Measurements from ENCODE around the gene SCNN1G.
"Not testable (repeated sequence)": the region's sequence is repeated elsewhere in the genome, so short reads cannot be mapped to it uniquely, and the experiment has no call there.

SCNN1G gene

GRCh38 chr16:23143391-23143790 lies 39.2 kb upstream of the SCNN1G start:
- Histone ChIP-seq H3K4me3 (ENCODE audit: low read length, poor library complexity, severe bottlenecking) (no peak overlapping the region), H3K4me1 (ENCODE audit: insufficient read depth, low read length, poor library complexity, severe bottlenecking) (peaks cover 37% of the 10 kb centered on the region), H3K36me3 (ENCODE audit: insufficient read depth, low read length) (no peaks in the 10 kb centered on the region), H3F3A (ENCODE audit: low read depth) (no peaks in the 10 kb centered on the region), H3K9me2 (replicated peaks; ENCODE audit: low read depth, low read length) (no peaks in the 10 kb centered on the region), H3K9me3 (ENCODE audit: insufficient read depth, low read depth, low read length) (no peaks in the 10 kb centered on the region), H3K79me2 (ENCODE audit: insufficient read depth, low read length) (peaks cover 42% of the 10 kb centered on the region), H2AFZ (ENCODE audit: low read length) (no peak overlapping the region), H3K4me2 (ENCODE audit: low read depth, low read length, poor library complexity, severe bottlenecking) (peak overlapping the region; percentile 86), H4K20me1 (ENCODE audit: insufficient read depth, low read length, poor library complexity, severe bottlenecking) (peaks cover 16% of the 10 kb centered on the region), H3K9ac (ENCODE audit: low read depth, low read length, poor library complexity, severe bottlenecking) (no peak overlapping the region), H3K27me3 (ENCODE audit: insufficient read depth, low read length, poor library complexity, severe bottlenecking) (no peaks in the 10 kb centered on the region)
- TF ChIP-seq CTCF (conservative IDR thresholded peaks at IDR 0.05; ENCODE audit: low read length) (no peak), EZH2phosphoT487 (IDR thresholded peaks at IDR 0.05; ENCODE audit: borderline replicate concordance) (no peak)

- Histone ChIP-seq H4K20me1 (ENCODE audit: insufficient read depth, low read length, poor library complexity, severe bottlenecking) (peaks cover 18% of the 10 kb centered on the region), H3K4me2 (ENCODE audit: low read depth, low read length, poor library complexity, severe bottlenecking) (peak overlapping the region; percentile 86), H3K4me1 (ENCODE audit: insufficient read depth, low read length, poor library complexity, severe bottlenecking) (peaks cover 39% of the 10 kb centered on the region), H3K79me2 (ENCODE audit: insufficient read depth, low read length) (peaks cover 44% of the 10 kb centered on the region)
- H3F3A ChIP-seq (ENCODE audit: low read depth); H3K4me3 ChIP-seq (ENCODE audit: low read length, poor library complexity, severe bottlenecking); H3K9me2 ChIP-seq (replicated peaks; ENCODE audit: low read depth, low read length); H3K9ac ChIP-seq (ENCODE audit: low read depth, low read length, poor library complexity, severe bottlenecking); H2AFZ ChIP-seq (ENCODE audit: low read length); H3K9me3 ChIP-seq (ENCODE audit: insufficient read depth, low read depth, low read length); H3K27me3 ChIP-seq (ENCODE audit: insufficient read depth, low read length, poor library complexity, severe bottlenecking); H3K36me3 ChIP-seq (ENCODE audit: insufficient read depth, low read length): not testable (repeated sequence)
Observed at GRCh38 chr16:23144393-23144792, 38.2 kb upstream of the SCNN1G start.

GRCh38 chr16:23145186-23145585 lies 37.4 kb upstream of the SCNN1G start:
- Histone ChIP-seq H4K20me1 (ENCODE audit: insufficient read depth, low read length, poor library complexity, severe bottlenecking) (peaks cover 18% of the 10 kb centered on the region), H3K4me1 (ENCODE audit: insufficient read depth, low read length, poor library complexity, severe bottlenecking) (peaks cover 39% of the 10 kb centered on the region)

More at GRCh38 chr16:23145186-23145585, 37.4 kb upstream of the SCNN1G start:
- H3K27me3 ChIP-seq (ENCODE audit: insufficient read depth, low read length, poor library complexity, severe bottlenecking), result no peaks in the 10 kb centered on the region
- no peak for TF ChIP-seq EZH2phosphoT487 (IDR thresholded peaks at IDR 0.05; ENCODE audit: borderline replicate concordance)
- TF ChIP-seq CTCF (conservative IDR thresholded peaks at IDR 0.05; ENCODE audit: low read length), result no peak
- peak overlapping the region; percentile 86 for H3K4me2 ChIP-seq (ENCODE audit: low read depth, low read length, poor library complexity, severe bottlenecking)
- H3K9ac ChIP-seq (ENCODE audit: low read depth, low read length, poor library complexity, severe bottlenecking), result no peak overlapping the region
- no peaks in the 10 kb centered on the region for H3K36me3 ChIP-seq (ENCODE audit: insufficient read depth, low read length)
- H3K4me3 ChIP-seq (ENCODE audit: low read length, poor library complexity, severe bottlenecking), result peak overlapping the region; percentile 39
- H2AFZ ChIP-seq (ENCODE audit: low read length), result no peak overlapping the region
- no peaks in the 10 kb centered on the region for H3F3A ChIP-seq (ENCODE audit: low read depth)
- no peaks in the 10 kb centered on the region for H3K9me3 ChIP-seq (ENCODE audit: insufficient read depth, low read depth, low read length)
- H3K9me2 ChIP-seq (replicated peaks; ENCODE audit: low read depth, low read length), result no peaks in the 10 kb centered on the region
- peaks cover 44% of the 10 kb centered on the region for H3K79me2 ChIP-seq (ENCODE audit: insufficient read depth, low read length)

Data from Loucy (cell line).